DMS 273 treated with DMSO at 0.1 percent for 48 hours (cell line): ENCODE measurements around the gene PTGER4.

Experiments
- DNase-seq: peaks from one replicate; lab custom pipeline; 2025; lab: John Stamatoyannopoulos, UW

The PTGER4 gene

DNA sequence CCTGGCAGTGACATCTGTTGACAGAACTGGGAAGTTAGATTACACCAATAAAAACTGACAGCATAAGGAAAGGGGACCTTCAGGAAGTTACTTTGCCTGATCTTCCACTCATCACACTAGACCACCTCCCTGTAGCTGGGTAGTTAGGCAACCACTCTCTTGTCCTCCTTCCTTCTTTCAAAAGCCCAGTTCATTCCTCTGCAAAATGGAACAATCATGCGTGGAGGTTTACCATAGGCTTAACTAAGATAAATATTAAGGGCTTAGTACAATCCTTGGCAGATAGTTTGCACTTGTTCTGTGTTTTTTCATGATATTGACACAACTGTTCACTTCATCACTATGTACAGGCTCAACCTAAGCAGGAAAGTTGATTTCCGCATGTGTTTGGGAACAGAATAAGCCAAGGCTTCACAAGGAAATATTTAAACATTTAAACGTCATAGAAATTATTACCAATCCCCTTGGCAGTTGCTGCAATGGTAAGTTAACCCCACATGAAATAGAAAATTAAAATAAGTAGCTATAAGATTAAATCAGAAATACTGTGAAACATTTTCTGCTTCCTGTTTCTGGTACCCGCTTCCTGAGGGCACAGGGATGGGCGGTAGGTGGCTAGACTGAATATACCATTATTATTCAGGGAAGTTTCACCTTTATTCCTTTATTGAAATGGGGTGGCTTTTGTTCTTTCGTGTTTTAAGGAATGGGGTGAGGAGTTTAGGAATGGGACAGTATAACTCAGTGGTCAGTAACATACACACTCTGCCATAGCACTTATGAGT, 9.9 kb upstream of the PTGER4 start:
- no peak for DNase-seq

DNA sequence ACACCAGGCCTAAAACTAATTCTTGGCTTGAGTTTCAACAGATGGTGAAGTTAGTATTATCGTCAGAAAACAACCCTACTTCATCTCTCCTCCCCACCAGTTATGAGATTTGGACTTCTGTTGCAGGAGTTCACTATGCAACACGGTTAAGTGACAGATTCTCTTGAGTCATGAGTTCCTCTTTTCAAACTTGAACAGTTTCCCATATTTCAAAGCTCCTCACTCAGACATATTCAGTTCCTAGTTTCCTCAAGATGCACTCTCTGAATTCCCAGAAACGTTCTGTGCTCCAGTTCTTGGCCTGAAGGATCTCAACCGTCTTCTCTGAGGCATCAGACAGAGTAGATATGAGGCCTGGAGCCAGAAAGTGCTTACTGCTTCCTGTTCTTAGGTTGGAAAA, 7.3 kb upstream of the PTGER4 start:
- no peak for DNase-seq

DNA sequence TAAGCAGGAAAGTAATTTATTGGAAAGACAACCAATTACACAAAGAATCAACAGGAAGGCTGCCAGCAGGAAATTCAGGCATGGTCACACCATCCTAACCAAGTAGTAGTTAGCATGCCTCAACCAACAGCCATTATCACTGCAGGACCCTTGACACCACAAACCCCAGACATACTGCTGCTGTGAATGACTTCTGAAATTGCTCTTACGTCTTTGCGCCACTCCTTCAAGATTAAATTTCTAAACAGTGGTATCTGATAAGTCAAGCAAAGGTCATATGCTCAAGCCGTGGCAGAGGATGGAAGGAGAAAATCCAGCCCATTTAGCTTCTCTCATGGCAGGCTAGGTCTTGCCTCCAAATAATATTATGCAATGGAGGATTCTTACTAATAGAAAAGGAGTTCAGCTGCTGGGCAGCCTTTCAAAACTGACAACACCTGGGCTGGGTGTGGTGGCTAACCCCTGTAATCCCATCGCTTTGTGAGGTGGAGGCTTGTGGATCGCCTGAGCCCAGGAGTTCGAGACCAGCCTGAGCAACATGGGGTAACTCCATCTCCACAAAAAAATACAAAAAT, 5.0 kb upstream of the PTGER4 start:
- no peak for DNase-seq

DNA sequence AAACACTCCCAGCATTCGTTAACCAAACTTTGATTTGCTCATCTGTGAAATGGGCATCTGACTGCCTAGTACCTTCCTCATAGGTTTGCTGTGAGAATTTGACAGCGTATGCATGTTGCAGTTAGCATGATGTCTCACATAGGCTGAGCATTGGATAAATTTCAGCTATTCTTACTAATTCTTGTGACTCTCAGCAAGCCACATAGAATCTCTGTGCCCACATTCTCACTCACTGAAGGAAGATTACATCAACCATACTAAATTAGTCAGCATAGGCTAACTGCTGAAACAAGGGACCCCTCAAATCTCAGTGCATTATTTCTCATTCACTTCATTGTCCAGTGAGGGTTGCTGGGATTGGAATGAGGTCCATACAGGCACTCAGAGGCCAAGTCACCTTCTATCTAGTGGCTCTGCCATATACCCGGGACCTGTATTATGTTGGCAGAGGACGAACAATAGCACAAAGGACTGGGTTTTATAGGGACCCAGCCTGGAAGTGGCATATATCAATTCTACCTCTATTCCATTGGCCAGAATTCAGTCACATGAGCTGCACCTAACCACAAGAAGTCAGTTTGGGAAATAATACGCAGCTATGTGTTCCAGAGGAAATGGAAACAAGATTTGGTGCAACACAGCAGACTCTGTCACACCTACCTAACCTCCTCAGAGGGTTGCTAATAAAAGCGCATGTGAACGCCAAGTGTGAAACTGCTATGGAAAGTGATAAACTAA, 4.2 kb upstream of the PTGER4 start:
- no peak for DNase-seq

DNA sequence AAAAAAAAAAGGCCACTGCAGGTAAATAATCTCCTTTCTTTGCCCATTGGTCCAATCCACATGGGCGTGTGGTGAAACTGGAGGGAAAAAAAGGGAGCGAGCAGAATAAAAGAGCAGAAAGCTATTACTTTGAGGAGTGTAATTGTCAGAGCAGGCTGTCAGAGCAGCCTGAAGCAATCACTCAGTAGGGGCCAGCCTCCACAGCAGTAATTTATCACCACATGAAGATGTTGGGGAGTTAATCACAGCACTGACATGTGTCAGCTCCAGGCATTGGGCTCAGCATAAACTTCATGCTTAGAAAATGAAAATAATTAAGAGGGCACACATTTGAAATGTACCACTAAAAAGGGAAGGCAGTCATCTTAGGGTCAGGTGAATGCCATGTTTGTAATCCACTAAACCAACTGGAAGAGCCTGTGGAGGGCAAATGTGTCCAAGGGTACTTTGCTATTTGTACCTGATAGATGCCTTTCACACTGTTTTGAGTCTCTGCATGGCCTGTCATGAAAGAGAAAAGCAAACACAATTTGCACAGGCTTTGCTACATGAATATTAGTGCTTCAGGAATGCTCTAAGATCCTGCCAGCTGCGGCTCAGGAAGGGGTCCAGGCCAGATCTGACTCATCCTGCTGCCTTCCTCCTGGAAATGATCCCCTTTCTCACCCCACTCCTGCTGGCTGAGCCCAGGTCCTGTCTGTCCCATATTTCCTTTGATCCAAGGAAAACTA, 2.9 kb upstream of the PTGER4 start:
- DNase-seq: no peak

DNA sequence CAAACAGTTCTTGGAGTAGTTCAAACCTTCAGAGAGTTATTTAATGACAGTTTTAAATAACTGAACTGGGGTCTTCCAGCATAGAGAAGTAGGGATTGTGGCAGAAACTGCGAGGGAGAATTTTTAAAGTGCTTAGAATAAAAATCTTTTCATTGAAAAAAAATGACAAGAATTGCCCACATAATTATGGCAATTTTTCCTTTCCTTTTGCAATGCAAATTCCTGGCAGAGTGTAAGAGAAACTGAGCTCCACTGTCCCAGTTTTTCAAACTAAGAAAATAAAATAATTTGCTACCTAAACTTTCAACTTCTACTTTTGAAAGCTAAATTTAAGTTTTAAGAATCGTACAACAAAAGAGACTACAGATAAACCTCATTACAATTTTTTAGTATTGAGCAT, 2.3 kb upstream of the PTGER4 start:
- DNase-seq: no peak

DNA sequence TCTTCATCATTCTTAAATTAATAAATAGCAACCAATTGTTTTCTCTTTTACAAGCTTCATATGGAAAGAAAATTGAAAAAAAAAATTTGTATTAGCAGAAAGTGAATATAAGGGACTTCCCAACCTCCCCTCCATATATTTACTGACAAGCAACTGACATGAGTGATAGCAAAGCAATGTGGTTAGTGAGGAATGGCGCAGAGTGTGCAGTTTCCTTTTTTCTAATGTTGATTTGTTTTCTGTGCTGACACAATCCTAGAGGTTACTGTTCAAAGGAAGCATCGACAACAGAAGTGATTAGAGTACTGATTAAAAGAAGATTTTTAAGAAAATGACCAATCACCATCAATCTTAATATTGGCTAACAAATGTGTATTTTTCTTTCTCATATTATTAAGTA, 1.7 kb upstream of the PTGER4 start:
- no peak for DNase-seq

DNA sequence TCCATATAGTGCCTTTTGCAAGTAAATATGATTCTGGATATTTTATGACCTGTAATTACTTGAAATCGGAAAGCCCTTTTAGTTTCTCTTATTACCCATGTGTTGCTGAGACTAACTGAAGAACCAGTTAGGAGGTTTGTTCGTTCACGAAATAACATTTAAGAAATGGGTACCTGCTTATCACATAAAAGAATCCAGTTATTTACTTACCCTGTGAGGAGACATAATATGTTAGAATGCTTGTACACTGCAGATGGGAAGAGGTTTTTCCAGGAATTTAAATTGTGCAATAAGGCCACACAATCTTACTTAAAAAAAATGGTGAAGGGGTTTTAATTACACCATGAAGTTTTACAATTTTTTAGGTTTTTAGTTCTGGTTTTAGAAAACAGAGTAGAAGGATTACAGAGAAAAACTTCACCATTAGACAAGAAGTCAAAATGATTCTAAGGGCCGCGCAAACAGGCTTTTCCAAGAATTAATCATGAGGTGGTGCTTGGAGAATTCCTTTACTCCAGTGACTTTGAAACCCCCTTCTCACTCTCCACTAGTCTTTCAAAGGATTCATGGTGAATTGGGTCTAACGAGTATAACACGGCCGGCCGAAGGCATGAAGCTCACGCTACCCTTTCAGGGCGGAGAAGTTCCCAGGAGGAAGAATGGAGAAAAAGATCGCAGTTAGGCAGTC, 1.1 kb upstream of the PTGER4 start:
- DNase-seq: no peak

DNA sequence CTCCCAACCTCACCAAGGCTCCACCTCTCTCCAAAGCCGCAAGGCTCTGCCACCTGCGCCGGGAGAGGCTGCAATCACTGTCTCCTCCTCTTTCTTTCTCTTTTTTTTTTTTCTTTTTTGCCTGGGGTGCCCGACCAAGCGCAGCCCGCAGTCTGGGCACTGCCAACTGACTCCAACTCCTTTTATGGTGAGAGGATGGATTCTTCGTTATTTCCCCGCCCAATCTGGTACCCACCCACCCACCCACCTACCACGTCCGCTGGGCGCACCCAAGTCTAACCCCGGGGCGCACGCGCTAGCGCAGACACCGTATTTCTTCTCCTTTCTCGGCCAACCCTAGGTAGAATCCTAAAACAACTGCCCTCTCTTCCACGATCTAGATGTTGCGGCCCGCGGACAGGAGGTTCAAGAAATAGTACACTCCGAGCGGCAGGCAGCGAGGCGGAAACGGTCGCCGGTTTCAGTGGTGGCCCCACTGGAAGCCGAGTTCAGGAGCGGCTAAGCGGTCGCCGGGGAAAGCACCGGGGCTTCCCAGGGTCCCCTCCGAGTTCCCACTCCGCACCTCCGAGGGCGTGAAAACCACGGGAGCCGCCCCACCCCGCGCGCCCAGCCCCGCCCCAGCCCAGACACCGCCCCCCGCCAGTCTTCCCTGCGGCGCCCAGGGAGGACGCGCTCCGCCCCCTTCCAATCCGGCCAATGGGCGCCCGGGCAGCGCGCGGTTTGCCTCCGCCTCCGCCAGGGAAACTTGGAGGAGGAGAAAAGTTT, 385 bp upstream of the PTGER4 start:
- DNase-seq: peak; percentile 57

DNA sequence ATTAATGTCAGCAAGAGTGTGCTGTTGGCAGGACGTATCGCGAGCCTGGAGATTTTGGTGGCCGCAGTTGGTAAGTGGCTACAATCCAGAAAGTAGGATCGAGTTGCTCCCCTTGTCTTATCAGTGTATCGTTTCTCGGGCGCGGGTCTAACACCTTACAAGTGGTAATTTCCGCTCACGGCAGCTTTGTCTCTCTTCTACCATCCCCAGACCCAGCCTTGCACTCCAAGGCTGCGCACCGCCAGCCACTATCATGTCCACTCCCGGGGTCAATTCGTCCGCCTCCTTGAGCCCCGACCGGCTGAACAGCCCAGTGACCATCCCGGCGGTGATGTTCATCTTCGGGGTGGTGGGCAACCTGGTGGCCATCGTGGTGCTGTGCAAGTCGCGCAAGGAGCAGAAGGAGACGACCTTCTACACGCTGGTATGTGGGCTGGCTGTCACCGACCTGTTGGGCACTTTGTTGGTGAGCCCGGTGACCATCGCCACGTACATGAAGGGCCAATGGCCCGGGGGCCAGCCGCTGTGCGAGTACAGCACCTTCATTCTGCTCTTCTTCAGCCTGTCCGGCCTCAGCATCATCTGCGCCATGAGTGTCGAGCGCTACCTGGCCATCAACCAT, 1.1 kb downstream of the PTGER4 start:
- no peak for DNase-seq

DNA sequence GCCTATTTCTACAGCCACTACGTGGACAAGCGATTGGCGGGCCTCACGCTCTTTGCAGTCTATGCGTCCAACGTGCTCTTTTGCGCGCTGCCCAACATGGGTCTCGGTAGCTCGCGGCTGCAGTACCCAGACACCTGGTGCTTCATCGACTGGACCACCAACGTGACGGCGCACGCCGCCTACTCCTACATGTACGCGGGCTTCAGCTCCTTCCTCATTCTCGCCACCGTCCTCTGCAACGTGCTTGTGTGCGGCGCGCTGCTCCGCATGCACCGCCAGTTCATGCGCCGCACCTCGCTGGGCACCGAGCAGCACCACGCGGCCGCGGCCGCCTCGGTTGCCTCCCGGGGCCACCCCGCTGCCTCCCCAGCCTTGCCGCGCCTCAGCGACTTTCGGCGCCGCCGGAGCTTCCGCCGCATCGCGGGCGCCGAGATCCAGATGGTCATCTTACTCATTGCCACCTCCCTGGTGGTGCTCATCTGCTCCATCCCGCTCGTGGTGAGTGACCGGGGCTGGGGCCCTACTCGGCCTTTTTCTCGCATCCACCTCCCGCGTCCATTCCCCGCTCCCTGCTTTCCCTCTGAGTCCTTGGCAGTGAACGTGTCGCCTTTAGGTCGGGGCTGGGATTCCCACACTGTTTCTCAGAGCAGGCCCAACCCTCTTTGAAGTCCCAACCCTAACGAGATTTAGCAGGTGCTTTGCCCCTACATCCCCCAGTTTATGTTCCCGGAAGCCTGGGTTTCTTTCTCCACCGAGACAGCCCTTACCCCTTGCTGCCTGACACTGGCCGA, 1.8 kb downstream of the PTGER4 start:
- no peak for DNase-seq

DNA sequence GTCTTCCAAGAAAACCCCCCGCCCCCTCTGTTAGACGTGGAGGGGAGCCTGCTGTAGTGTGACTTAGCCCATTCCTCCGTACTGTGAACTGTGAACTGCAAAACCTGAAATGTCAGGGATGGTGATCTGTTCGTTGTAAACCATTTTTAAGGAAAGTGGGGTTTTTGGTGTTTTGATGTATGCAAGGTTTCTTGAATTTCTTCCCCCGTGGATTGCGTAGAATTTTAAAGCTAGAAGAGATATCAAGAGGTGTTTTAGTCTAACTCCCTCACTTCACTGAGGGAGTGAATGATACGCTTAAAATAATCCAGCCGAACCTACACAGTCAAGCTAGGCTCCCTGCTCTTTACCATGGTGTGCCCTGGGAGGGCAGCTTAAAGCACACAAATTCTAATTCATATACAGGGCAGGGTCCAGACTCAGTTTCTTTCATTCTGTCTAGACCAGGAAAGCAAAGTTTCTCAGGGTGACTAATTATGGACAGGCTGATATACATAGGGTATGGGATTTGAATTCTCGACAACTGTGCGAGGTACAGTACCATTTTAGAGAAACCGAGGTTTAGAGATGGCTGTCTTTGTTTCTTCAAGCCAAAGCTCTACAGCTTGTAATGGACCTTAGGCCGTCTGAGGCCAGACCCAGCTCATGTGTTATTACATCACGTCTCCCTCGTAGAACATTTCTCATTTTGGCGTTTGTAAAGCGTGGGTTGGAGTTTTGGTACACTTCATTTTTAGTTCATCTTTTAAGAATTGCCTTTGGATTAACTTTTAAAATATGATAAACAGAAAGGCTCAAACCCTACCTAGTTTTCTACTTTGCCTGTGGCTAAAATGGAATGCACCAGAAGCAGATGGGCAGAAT, 2.7 kb downstream of the PTGER4 start:
- DNase-seq: no peak

DNA sequence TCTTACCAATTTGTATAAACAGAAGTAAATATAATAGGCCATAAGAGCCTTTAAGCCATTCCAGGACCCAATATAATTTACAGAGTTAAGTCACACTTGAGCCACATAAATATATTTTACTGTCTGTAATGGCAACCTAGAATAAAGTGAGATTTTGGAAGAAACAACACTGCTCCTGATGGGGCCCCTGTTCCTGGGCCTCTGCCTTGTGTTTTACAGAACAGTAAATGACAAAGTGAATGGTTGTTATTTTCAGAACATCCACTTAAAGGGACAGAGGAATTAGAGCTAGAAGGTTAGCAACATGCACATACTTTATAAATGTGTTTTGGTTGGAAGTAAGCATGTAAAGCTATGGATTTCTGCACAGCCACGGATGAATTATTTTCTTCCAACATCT, 3.6 kb downstream of the PTGER4 start:
- DNase-seq: no peak

DNA sequence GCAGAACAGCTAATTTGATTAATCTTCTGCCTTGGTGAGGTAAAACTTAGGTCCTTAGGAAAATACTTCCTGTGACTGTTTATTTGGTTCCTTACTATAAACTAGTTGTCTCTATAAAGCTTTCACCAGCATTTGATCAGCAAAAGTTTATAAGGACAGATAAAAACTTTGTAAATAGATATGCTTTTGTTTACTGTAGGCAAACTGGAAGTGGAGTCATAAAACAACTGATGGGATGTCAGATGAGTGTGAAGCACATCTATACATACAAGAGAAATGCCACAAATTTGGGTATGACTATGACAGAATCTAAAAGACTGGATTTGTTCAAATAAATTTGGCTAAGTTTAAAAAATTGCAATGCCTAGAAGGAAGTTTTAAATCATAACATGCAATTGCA, 5.5 kb downstream of the PTGER4 start:
- no peak for DNase-seq

DNA sequence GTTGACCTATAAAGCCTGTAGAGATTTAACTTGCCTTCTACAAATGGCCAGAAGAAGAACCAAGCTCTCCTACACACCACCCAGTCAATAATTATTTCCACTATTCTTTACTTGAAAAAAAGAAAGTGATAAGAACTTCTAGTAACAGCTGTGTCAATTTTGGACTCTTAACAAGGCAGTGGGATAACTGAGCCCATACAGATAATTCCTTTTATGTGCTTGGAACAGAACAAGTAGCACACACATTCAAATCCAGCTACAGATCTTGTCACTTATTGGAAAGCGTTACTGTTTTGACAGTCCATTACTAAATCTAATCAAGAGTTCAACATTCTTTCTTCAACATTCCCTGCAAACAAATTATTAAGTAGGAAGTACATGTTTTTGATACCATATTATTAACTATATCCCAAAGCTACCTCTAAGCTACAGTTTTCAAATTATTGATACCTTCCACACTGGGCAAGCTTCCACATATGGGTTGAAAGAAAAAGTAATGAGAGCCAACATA, 6.3 kb downstream of the PTGER4 start:
- DNase-seq: no peak

DNA sequence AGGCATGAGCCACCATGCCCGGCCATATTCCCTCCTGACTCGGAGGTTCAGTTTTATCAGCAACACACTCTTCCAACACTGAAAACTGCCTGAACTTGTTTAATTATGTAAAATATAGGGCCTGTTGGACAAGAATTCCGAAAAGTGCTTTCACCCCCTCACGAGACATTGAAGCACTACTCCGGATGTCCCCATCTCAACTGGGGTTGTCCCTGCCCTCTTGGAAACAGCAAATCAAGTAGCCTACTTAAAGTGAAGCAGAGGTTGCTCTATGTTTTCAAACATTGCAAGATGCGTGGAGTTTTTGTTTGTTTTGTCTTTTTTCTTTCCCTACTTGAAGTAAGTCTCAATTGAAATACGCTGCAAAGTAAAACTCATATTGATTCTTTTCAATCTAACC, 7.6 kb downstream of the PTGER4 start:
- DNase-seq: no peak

DNA sequence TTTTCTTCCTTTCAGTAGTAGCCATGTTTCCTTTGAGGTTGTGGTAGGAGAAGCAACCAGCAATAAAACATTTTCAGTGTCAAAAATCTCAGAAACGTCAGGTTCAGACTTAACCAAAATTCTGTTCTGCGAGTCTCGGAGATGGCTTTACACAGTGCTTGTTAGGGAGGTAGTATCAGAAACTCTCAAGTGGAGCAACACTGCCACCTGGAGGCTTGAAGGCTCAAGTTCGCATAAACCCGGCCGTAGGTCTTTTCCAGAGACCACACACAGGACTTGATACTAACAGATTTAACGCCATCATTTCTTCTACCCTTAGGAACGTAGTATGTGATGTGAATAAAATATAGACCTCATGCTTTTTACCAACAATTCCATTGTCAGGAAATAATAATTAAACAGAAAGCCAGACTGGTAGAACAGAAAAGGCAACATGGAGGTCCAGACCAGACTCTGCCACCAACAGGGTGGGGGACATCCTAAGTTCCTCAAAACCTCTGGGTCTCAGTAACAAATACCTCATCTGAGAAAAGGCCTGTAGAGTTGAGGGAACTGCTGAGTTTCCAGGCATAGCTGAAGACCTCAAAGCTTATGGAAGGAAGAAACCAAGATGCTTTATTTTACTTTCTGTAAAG, 8.5 kb downstream of the PTGER4 start:
- peak; percentile 66 for DNase-seq

DNA sequence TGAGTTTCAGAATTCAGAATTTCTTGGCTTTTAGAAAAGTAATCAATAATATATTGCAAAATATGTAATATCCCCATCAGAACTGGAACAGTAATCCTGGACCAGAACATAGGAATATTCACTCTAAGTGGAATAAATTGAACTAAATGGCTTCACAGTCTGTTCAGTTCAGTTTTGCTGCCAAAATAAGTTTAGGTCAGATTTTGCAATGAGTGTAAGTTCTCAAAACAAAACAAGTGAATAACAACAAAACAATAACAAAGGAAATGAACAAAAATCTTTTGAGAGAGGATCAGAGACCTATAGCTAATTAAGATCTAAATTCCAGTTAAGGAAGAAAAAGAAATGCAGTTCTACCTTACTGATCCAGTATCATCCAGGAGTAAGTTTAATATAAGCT, 9.3 kb downstream of the PTGER4 start:
- DNase-seq: no peak
